SKM-1 treated with dmso at 0.1 percent for 144 hours (cell line): ENCODE data around the gene SHLD1.
"Not testable (repeated sequence)": the region's sequence is repeated elsewhere in the genome, so short reads cannot be mapped to it uniquely, and the experiment has no call there.

Experiments used
- DNase-seq: peaks from one replicate; lab custom pipeline; 2025; ENCODE audit not compliant: unreplicated experiment; lab: John Stamatoyannopoulos, UW

Gene SHLD1, protein sequence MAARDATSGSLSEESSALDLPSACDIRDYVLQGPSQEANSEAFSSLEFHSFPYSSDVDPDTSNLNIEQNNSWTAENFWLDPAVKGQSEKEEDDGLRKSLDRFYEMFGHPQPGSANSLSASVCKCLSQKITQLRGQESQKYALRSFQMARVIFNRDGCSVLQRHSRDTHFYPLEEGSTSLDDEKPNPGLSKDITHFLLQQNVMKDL

DNA sequence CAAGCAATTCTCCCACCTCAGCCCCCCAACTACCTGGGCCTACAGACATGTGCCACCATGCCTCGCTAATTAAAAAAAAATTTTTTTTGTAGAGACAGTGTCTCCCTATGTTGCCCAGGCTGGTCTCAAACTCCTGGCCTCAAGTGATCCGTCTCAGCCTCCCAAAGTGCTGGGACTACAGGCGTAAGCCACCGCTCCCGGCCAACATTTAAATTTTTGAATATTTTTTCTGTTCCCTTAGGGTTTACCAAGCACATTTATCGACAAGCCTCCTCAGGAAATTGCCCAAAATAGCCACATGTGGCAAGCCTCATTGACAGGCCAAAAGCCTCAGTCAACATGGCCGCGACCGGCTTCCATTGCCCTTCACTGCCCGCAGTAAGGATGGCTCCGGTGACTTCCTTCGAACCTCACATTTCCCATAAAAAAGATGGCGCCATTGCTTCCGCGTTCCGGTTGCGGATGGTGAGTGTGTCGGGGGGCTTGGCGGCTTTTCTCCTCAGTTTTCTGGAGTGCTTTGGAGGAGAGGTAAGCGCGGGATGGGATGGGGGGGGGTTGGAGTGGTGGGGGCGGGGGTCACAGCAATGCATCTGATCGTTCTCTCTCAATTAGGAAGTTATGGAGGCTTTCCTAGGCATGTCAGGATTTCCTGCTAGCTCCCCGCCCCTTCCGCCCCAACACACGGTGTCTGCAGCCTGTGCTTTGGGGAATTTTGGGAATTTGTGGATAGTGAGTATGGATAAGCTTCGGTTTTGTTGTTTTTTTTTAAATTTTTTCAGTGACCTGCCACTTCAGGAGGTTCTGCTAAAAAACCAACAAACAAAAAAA lies at the start of gene SHLD1:
Gene SHLD1, plus strand, starts transcription at position 450 of the 828 bp plus-strand sequence. CDS start 22,465 bp downstream, outside the sequence.
- peak; percentile 47 for DNase-seq

DNA sequence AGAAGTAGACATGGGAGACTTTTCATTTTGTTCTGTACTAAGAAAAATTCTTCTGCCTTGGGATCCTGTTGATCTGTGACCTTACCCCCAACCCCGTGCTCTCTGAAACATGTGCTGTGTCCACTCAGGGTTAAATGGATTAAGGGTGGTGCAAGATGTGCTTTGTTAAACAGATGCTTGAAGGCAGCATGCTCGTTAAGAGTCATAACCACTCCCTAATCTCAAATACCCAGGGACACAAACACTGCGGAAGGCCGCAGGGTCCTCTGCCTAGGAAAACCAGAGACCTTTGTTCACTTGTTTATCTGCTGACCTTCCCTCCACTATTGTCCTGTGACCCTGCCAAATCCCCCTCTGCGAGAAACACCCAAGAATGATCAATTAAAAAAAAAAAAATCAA lies 47.9 kb upstream of the SHLD1 start:
- not testable (repeated sequence) for DNase-seq

DNA sequence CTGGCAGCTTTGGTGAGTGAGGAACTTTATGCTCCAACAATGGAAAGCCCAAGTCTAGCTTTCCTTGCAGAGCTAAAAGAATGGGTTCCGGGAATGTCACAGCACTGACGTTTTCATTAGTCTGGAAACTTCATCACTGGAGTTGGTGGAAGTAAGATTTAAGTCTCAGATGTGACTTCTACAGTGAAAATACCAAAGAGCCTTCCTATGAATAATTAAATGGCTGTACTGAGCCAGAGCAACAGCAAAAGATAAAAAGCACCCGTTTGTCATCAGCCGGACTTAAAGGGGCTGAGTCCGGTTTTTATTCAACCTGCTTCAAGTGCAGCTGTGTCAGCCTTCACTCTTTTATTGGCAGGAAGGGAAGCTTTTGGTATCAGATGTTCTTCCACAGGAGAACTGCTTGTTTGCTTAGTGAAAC lies 46.5 kb upstream of the SHLD1 start:
- DNase-seq = no peak

DNA sequence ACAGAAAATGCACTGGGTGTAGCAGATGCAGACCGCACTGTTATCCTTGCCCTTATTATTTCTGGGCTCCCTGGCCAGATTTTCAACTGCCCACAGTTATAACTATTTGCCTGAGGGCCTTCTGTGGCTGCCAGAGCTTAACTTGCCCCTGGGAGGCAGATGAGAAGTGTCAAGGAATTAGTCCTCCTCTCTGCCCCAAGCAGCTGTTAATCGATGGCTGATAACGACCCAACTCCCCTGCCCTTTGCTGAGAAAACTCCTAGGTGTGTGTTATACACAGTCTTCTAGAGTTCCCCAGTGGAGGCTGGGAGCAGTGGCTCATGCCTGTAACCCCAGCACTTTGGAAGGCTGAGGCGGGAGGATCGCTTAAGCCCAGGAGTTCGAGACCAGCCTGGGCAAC lies 44.4 kb upstream of the SHLD1 start:
- DNase-seq = no peak

DNA sequence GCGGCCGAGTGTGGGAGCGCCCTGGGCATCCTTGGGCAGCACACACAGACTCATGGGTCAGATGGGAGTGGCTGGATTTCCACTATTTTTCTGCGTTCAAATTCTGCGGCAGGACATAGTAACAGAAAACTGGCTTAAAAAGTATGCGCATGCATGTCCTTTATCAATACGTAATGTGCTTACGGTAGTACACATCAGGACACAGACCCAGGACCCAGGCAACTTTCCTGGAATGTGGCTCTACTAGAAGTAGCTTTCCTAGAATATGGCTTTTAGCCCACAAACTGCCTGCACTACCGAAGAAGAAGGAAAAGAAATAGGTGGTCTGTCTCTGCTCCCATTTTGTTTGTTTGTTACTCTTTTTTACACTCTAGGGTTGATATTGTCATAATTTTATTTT lies 43.4 kb upstream of the SHLD1 start:
- no peak for DNase-seq

DNA sequence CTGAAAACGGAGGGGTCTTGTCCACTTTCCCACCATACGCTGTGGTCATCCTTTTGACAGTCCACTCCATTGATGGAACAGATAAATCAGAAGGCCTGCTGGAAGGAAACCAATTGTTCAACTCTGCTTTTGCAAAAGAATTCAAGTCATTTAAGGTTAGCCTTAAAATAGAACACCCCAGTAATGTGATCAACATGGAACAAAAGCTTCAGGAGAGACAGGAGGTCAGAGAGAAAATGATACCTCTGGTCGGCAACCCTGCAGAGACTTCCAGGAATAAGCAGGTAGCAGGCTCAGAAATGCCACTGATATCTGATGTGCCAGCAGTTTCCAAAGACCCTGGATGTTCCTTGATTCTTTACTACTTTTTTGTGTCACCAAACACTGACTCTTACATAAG lies 39.6 kb upstream of the SHLD1 start:
- DNase-seq = no peak

DNA sequence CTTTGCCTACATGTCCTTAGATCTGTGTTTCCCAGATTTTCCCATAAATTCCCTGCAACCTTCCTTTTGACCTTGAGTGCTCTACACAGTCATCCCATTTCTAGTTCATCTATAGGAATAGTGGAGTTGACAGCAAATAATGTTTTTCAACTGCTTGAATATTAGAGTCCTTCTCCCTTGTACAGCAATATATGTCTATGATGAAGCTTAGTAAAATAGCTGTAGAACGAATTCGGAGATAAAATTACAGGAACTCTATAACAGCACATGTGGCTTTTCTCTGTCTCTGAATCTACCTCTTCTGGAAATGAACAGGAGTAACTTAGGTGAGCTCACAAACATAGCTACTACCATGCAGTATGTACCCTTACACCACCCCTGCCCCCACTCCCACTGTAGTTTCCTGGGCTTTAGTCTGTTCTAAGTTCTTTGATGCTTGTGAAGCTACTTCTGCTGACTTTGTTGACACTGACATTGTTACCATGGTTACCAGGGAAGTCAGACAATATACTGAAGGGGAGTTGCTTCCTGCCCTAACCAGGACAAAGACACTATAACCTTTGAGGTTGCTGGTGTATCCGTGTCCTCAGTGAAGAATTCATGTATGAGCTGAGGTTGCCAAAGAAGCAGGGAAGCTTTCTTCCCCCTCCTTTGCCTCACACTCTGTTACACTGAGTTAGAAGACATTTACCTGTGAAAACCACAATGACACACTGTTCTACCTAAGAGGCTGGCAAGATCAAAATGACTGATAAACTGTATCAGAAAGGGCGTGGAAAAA lies 35.8 kb upstream of the SHLD1 start:
- no peak for DNase-seq

DNA sequence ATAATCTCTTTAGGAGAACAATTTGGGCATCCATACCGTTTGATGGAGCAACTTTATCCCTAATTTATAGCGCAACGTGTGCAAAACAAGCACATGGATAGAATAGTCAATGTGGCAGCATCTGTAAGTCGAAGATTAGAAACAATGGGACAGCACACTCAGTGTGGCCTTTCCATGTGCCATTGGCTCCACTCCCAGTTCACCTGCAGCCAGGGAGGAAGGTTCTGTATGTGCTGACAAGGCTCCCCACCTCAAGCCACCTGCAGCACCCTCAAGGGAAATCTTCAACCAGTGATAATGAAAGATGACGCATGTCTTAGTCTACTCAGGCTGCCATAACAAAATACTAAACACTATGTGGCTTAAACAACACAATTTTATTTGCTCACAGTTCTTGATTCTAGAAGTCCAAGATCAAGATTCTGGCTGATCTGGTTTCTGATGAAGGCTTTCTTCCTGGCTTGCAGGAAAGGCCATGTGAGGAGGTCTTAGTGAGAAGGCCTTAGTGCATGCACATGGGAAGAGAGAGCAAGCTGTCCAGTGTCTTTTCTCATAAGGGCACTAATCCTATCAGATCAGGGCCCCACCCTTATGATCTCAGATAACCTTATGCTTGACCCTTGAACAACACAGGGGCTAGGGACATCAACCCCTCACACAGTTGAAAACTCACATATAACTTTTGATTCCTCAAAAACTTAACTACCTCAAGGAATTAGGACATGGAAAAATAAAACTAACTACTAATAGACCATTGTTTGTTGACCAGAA lies 34.9 kb upstream of the SHLD1 start:
- DNase-seq = no peak

DNA sequence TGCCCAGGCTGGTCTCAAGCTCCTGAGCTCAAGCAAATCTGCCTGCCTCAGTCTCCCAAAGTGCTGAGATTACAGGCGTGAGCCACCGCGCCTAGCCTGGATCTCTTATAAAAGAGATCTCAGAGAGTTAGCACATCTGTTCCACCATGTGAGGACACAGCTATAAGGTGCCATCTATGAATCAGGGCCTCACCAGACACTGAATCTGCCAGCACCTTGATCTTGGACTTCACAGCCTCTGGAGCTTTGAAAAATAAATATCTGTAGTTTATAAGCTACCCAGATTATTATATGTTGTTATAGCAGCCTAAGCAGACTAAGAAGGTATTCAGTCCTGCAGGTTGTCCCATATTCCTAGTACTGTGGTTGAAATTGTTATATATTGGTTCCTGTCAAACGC lies 33.2 kb upstream of the SHLD1 start:
- DNase-seq = no peak

DNA sequence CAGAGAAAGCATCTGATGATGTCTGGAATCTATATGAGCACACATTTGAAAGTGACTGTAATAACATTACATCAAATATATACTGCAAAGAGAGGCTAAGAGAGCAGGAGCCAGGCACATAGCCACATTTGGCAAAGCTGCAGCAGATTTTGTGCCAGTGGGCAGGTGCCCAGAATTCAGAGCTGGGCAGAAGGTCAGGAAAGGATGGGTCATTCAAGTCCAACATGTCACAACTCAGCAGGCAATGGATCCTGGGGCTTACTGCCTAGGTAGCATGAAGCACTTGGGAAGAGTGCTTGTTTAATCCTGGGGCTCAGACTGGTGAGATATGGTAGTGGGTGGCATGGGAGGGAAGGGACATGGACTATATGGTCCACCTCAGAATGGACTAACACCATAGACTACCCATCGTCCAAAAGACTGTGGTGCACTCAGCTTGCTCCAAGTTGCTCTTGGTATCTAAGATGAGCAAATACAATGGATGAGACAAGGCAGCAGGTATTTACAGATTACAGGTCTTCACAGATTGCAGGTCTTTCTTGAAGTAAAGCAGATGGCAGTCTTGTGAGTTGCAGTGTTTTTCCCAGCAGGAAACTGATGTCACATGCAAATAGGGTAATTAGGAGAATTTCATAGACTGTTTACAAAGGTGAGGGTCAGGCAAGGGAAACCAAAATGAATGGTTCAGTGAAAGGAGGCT lies 31.2 kb upstream of the SHLD1 start:
- no peak for DNase-seq

DNA sequence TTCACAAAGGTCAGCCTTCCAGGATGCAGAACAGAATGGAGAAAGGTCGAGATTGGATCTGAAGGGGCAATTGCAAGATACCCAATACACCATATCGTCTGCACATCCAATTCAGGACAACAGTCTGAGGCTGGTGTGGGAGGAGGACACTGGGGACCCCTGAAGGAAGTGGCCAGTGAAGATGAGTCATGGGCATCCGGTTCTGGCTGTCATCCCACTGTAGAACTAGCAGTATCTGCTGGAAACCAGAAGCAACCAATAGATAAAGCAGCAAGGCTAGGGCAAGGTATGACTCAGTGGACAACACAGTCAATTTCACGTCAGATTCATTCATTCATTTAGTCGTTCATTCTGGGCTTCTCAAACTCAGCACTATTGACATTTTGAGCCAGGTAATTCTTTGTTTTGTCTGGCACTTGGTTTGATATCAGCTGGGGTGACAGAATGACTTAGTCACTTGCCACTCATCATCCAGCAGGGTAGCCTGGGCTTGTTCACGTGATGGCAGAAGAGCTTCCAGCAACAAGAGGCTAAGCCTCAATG lies 30.3 kb upstream of the SHLD1 start:
- DNase-seq = no peak

DNA sequence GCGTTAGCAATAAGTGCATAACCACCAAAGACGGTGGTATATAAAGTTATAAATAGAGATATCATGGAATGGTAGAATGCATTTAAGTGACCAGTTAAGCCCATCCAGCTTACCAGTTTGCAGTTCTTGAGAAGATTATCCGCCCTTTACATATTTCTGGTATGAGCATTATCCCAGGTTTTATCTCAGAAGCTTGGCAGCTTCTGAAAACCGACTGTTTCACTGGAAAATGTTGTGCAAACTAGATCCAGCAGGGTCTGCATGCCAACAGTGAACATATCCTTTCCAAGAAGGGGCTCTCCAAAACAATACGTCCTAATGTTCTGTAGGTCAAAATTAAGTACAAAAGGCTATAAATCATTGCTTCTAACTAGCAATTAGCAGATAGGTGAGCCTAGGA lies 29.5 kb upstream of the SHLD1 start:
- no peak for DNase-seq

DNA sequence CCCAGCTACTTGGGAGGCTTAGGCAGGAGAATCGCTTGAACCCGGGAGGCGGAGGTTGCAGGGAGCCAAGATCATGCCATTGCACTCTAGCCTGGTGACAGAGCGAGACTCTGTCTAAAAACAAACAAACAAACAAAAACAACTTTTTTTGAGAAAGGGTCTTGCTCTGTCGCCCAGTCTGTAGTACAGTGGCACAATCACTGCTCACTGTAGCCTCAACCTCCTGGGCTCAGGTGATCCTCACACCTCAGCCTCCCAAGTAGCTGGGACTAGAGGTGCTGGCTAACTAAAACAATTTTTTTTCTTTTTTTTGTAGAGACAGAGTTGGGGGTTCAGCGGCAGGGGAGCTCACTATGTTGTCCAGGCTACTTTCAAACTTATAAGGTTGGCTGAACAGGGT lies 28.8 kb upstream of the SHLD1 start:
- DNase-seq = not testable (repeated sequence)

DNA sequence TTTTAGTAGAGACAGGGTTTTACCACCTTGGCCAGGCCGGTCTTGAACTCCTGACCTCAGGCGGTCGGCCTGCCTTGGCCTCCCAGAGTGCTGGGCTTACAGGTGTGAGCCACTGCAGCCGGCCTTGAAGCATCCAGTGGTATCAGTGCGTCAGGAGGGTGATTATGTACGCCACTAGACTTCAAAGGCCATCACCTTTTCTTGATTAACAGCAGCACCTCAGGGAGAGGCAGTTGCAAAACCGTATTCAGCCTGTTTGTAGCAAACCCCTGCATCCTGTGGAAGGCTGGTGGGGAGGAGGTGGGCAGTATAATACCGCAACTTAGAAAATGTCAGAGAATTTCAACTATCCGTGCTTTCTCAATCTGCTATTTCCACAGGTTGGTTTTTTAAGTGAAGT lies 27.3 kb upstream of the SHLD1 start:
- no peak for DNase-seq

DNA sequence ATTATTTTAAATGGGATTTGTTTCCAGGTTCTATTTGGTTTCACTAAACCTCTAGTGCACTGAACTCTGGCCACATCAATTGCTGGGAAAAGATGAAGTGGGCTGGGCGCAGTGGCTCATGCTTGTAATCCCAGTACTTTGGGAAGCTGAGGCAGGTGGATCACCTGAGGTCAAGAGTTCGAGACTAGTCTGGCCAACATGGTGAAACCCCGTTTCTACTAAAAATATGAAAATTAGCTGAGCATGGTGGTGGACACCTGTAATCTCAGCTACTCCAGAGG lies 25.1 kb upstream of the SHLD1 start:
- not testable (repeated sequence) for DNase-seq

DNA sequence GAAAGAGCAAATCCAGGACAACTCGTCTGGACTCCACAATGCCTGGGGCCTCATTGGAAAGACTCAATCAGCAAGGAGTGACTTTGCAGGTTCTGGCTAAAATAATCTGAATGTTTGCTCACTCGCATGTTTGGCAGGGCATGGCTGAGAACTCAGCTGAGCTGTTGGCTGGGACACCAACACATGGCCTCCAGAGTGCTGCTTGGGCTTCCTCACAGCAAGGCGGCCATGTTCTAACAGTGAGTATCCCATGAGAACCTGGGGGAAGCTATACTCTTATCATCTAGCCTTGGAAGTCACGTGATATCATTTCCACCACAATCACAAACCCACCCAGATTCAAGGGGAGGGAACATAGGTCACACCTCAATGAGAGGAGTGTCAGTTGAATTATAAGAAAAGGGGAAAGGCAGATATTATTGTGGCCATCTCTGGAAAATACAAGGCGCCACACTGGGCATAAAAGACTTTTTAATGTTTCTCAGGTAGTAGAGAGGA lies 23.1 kb upstream of the SHLD1 start:
- DNase-seq = no peak

DNA sequence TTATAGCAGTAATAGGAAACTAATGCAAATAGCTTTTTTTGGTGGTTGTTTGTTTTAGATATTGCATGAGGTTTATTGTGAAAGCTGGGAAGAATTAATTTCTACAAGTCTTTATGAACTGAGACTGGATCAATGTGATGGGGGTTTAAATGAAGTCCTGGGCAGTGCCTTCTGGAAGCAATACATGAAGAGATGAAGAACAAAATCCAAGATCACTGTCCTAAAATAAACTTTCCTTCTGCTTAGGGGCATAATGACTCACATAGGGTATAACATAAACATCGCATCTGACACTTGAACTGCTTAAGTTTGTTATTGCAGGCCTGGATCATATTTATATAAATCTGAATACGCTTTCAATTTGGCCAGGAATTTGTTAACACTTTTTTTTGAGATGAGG lies 20.9 kb upstream of the SHLD1 start:
- no peak for DNase-seq

DNA sequence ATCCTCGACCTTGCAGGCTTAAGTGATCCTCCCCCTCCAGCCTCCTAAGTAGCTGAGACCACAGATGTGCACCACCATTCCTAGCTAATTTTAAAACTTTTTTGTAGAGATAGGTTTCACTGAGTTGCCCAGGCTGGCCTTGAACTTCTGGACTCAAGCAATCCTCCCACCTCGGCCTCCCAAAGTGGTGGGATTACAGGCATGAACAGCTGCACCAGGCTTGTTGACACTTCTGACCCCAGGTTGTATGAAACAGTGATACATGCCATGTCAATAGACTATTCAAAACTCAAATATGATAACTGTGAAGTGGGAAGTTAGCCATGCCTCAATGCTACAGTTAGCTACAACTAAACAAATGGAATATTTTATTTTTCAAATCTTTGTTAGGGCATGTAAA lies 20.1 kb upstream of the SHLD1 start:
- no peak for DNase-seq

DNA sequence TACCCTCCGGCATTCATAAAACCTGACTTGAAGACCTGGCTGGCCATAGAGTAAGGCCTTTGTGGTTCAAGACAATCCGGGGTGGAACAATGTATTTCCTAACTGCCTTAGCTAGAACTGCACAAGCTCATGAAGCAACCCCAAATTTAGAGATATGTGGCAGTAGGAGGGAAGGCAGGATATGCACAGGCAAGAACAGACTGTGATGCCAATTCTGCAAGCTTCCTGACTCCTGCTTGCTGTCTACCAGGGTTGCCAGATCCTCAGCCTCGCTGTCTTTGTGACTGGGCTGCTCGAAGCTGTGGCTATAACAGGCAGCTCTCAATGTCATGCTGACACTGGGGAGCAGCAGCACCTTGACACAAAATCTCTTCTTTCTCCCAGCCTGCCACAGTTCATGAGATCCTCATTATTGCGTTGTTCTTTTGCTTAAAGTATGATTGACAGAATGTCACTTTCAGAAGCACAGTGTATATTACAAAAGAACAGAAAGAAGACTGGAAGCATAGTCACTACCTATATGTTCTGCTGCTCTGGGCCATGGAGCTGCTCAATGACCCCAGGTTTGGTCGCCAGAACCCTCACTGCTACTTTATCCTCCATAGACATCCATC lies 18.3 kb upstream of the SHLD1 start:
- DNase-seq = no peak

DNA sequence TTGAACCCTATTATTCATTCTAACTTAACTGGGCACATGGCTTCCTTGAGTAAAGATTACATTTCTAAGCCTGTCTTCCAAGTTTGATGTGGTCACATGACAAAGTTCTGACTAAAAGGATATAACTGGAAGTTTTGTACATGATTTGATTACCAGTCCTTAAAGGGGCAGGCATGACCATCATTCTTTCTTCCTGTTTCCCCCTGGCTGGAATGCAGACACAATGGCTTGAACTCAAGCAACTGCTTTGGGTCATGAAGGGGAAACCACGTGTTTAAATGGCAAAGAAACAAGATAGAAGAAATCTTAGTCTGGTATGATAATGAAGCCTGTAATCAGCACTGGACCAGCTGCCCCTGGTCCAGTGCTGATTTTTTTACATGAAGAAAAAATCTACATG lies 15.6 kb upstream of the SHLD1 start:
- no peak for DNase-seq
